BE2C (cell line): ENCODE results near the gene SLIT1. TPM values are rescaled to one million over a fixed set of nuclear protein-coding genes. Genes with fewer than 3 reads are reported as not detected.

Experiments used
- DNase-seq: peaks from one replicate; pipeline ENCODE4 v3.0.0-alpha.2; 2020
- H3K27me3 ChIP-seq: fragments of 250-450 bp; sonication (Bioruptor Pico); 2 replicates; pipeline ENCODE4 v1.5.1; 2020; ENCODE audit warnings: mild to moderate bottlenecking
- H3K36me3 ChIP-seq: fragments of 250-450 bp; sonication (Bioruptor Pico); 2 replicates; pipeline ENCODE4 v1.5.1; 2020; ENCODE audit warnings: mild to moderate bottlenecking
- H3K4me1 ChIP-seq: fragments of 250-450 bp; sonication (Bioruptor Pico); 2 replicates; pipeline ENCODE4 v1.5.1; 2020
- H3K4me3 ChIP-seq: 2 replicates; pipeline ENCODE4 v1.5.1; 2011; ENCODE audit warnings: low read depth, low read length
- H3K9me3 ChIP-seq: fragments of 250-450 bp; sonication (Bioruptor Pico); 2 replicates; pipeline ENCODE4 v1.5.1; 2020
- CTCF ChIP-seq: IDR thresholded peaks from 2 replicates; pipeline ENCODE4 v1.5.1; 2012; ENCODE audit warnings: mild to moderate bottlenecking, low read depth, low read length
- polyA plus RNA-seq: library from polyadenylated mRNA; unstranded; fragments of >200 nt; gene quantifications from one replicate; pipeline ENCODE4 v1.2.1, GENCODE V29; 2012; ENCODE audit warnings: low read depth, missing spikeins; ENCODE audit not compliant: insufficient read length, insufficient read depth

Gene SLIT1
- 0.08 TPM for polyA plus RNA-seq

- Histone ChIP-seq H3K4me1 (peaks cover 6% of the 10 kb centered on the region), H3K4me3 (peak within 1 kb of the TSS; percentile 58), H3K27me3 (peaks cover 9% of the 10 kb centered on the region), H3K36me3 (no peaks in the 10 kb centered on the region), H3K9me3 (no peaks in the 10 kb centered on the region)
- no peak for TF ChIP-seq CTCF
- DNase-seq = peak; percentile 46
Observed at GRCh38 chr10:97185326-97186058, at the start of gene SLIT1. Gene SLIT1 (minus strand): TSS chr10:97185959. CDS start chr10:97185674, 285 bp downstream.

- no peak for TF ChIP-seq CTCF
- no peak overlapping the region for H3K4me3 ChIP-seq
- H3K4me1 ChIP-seq = no peaks in the 10 kb centered on the region
- DNase-seq = no peak
- H3K27me3 ChIP-seq = no peaks in the 10 kb centered on the region
- H3K36me3 ChIP-seq = no peaks in the 10 kb centered on the region
- H3K9me3 ChIP-seq = no peaks in the 10 kb centered on the region
Observed at GRCh38 chr10:97235353-97235752, 49.6 kb upstream of the SLIT1 start.

GRCh38 chr10:97234400-97234799, 48.6 kb upstream of the SLIT1 start:
- no peaks in the 10 kb centered on the region for H3K4me1 ChIP-seq
- DNase-seq = no peak
- H3K27me3 ChIP-seq = no peaks in the 10 kb centered on the region
- no peaks in the 10 kb centered on the region for H3K36me3 ChIP-seq
- no peaks in the 10 kb centered on the region for H3K9me3 ChIP-seq
- no peak overlapping the region for H3K4me3 ChIP-seq
- peak; percentile 68 for TF ChIP-seq CTCF

- H3K36me3 ChIP-seq = no peaks in the 10 kb centered on the region
- H3K27me3 ChIP-seq = no peaks in the 10 kb centered on the region
- TF ChIP-seq CTCF = no peak
- DNase-seq = no peak
- no peaks in the 10 kb centered on the region for H3K9me3 ChIP-seq
- no peaks in the 10 kb centered on the region for H3K4me1 ChIP-seq
- H3K4me3 ChIP-seq = no peak overlapping the region
Observed at GRCh38 chr10:97230146-97230545, 44.4 kb upstream of the SLIT1 start.

GRCh38 chr10:97229322-97230015, 43.7 kb upstream of the SLIT1 start:
- Histone ChIP-seq H3K9me3 (no peaks in the 10 kb centered on the region), H3K4me3 (no peak overlapping the region), H3K36me3 (no peaks in the 10 kb centered on the region), H3K27me3 (no peaks in the 10 kb centered on the region), H3K4me1 (no peaks in the 10 kb centered on the region)
- DNase-seq = no peak
- no peak for TF ChIP-seq CTCF

GRCh38 chr10:97228775-97229157, 43.0 kb upstream of the SLIT1 start:
- Histone ChIP-seq H3K4me3 (no peak overlapping the region), H3K27me3 (no peaks in the 10 kb centered on the region), H3K36me3 (no peaks in the 10 kb centered on the region), H3K4me1 (no peaks in the 10 kb centered on the region), H3K9me3 (no peaks in the 10 kb centered on the region)
- no peak for TF ChIP-seq CTCF
- DNase-seq = no peak
